Measurements from ENCODE around the gene SINHCAF. TPM values are rescaled to one million over a fixed set of nuclear protein-coding genes. Genes with fewer than 3 reads are reported as not detected.

The SINHCAF gene
- total RNA-seq, 1 experiment from 2014 or later: 497 TPM

GRCh38 chr12:31300341-31300740, 25.6 kb downstream of the SINHCAF start:
- Histone ChIP-seq H3K9me3 (ENCODE audit: control insufficient read depth, low read depth, low read length) (no peaks in the 10 kb centered on the region), H3K27ac (ENCODE audit: insufficient read length, low read depth, low read length) (no peak overlapping the region), H4K5ac (ENCODE audit: insufficient read length, low read depth, low read length) (no peak overlapping the region), H2BK12ac (ENCODE audit: insufficient read length, low read depth, low read length) (no peak overlapping the region), H2BK120ac (ENCODE audit: low read depth, low read length, poor library complexity, severe bottlenecking) (no peak overlapping the region), H4K91ac (ENCODE audit: insufficient read length, low read depth, low read length) (no peak overlapping the region), H3K23me2 (ENCODE audit: insufficient read length, low read depth, low read length, poor library complexity, severe bottlenecking) (no peaks in the 10 kb centered on the region), H3K4ac (ENCODE audit: low read depth, low read length) (no peak overlapping the region), H4K20me1 (ENCODE audit: control insufficient read depth, insufficient read depth, insufficient read length) (no peaks in the 10 kb centered on the region), H3K18ac (ENCODE audit: insufficient read length, low read depth, low read length) (no peak overlapping the region), H2BK15ac (ENCODE audit: low read depth, low read length) (no peak overlapping the region), H2AFZ (ENCODE audit: low read length) (no peak overlapping the region), H3K23ac (ENCODE audit: insufficient read length, low read depth, low read length) (no peak overlapping the region), H2BK20ac (ENCODE audit: low read depth, low read length, poor library complexity, severe bottlenecking) (no peak overlapping the region), H3K14ac (ENCODE audit: insufficient read depth, low read length) (no peak overlapping the region), H3K79me2 (ENCODE audit: insufficient read depth, low read length) (peaks cover 73% of the 10 kb centered on the region), H3T11ph (ENCODE audit: low read length) (no peak overlapping the region), H3K27me3 (ENCODE audit: insufficient read depth, low read length) (no peaks in the 10 kb centered on the region), H2BK5ac (ENCODE audit: insufficient read length, low read length) (no peak overlapping the region), H3K9ac (ENCODE audit: extremely low read depth, insufficient read length, low read length) (no peak overlapping the region), H3K56ac (ENCODE audit: insufficient read length, low read depth, low read length) (no peak overlapping the region), H4K8ac (replicated peaks; ENCODE audit: insufficient read length, low read depth, low read length) (no peak overlapping the region), H3K4me1 (ENCODE audit: insufficient read depth, low read length) (no peaks in the 10 kb centered on the region), H3K79me1 (ENCODE audit: insufficient read depth, low read depth, low read length, poor library complexity, severe bottlenecking) (no peaks in the 10 kb centered on the region), H2AK5ac (ENCODE audit: insufficient read length, low read length) (no peak overlapping the region), H3K4me2 (ENCODE audit: insufficient read depth, insufficient read length, low read length) (no peak overlapping the region)
- no peak overlapping the region for H3K4me3 Mint-ChIP-seq
- H3K27me3 Mint-ChIP-seq (ENCODE audit: low read depth): no peaks in the 10 kb centered on the region
- H3K36me3 Mint-ChIP-seq (ENCODE audit: insufficient read depth in 1 of 3, low read depth in 3 of 3): peaks cover 64 to 92% (median 88%) of the 10 kb centered on the region in 3 experiments
- H3K9me3 Mint-ChIP-seq: no peaks in the 10 kb centered on the region
- WGBS (ENCODE audit: extremely low coverage, insufficient read length, low lambda C conversion rate): no CpG with 5 or more reads among the region's 1 CpG
- DNase-seq: no peak
- peaks cover 46 to 47% of the 10 kb centered on the region in 2 experiments for H3K4me1 Mint-ChIP-seq
- H3K27ac Mint-ChIP-seq: peak overlapping the region in 1 of 3 experiments; percentile 73; a peak in 1 of 7 replicates
- TF ChIP-seq, protein P1, sequence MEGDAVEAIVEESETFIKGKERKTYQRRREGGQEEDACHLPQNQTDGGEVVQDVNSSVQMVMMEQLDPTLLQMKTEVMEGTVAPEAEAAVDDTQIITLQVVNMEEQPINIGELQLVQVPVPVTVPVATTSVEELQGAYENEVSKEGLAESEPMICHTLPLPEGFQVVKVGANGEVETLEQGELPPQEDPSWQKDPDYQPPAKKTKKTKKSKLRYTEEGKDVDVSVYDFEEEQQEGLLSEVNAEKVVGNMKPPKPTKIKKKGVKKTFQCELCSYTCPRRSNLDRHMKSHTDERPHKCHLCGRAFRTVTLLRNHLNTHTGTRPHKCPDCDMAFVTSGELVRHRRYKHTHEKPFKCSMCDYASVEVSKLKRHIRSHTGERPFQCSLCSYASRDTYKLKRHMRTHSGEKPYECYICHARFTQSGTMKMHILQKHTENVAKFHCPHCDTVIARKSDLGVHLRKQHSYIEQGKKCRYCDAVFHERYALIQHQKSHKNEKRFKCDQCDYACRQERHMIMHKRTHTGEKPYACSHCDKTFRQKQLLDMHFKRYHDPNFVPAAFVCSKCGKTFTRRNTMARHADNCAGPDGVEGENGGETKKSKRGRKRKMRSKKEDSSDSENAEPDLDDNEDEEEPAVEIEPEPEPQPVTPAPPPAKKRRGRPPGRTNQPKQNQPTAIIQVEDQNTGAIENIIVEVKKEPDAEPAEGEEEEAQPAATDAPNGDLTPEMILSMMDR (conservative IDR thresholded peaks at IDR 0.05): no peak

All from H9 (cell line).